Activated naive CD4-positive, alpha-beta T cell treated with anti-CD3 and anti-CD28 coated beads, Interleukin-2, amount 50 U/mL, for 24 hours (primary cell): ENCODE data around the gene DUSP10.
A peak's percentile ranks its signal among the peaks of the same experiment; 100 is the strongest.

ENCODE experiments used
- H3K27ac Mint-ChIP-seq: one replicate; pipeline ENCODE4 v1.8.0; 2021; ENCODE audit warnings: mild to moderate bottlenecking, mixed read lengths
- H3K27me3 Mint-ChIP-seq: one replicate; pipeline ENCODE4 v1.8.0; 2021; ENCODE audit warnings: mixed read lengths
- H3K36me3 Mint-ChIP-seq: one replicate; pipeline ENCODE4 v1.8.0; 2021; ENCODE audit warnings: mixed read lengths
- H3K4me1 Mint-ChIP-seq: one replicate; pipeline ENCODE4 v1.8.0; 2021; ENCODE audit warnings: mixed read lengths
- H3K4me3 Mint-ChIP-seq: one replicate; pipeline ENCODE4 v1.8.0; 2021; ENCODE audit warnings: mild to moderate bottlenecking, mixed read lengths
- H3K9me3 Mint-ChIP-seq: one replicate; pipeline ENCODE4 v1.8.0; 2021; ENCODE audit warnings: mixed read lengths

DUSP10 gene

GRCh38 chr1:221714227-221715152 is 27.4 kb downstream of the DUSP10 start:
- peaks cover 3% of the 10 kb centered on the region for H3K36me3 Mint-ChIP-seq
- H3K27me3 Mint-ChIP-seq = no peaks in the 10 kb centered on the region
- H3K4me1 Mint-ChIP-seq = peaks cover 74% of the 10 kb centered on the region
- no peak overlapping the region for H3K27ac Mint-ChIP-seq
- no peaks in the 10 kb centered on the region for H3K9me3 Mint-ChIP-seq
- no peak overlapping the region for H3K4me3 Mint-ChIP-seq

GRCh38 chr1:221712776-221713431 is 29.0 kb downstream of the DUSP10 start:
- Mint-ChIP-seq H3K36me3 (peaks cover 3% of the 10 kb centered on the region), H3K4me3 (peak overlapping the region; percentile 43), H3K27me3 (no peaks in the 10 kb centered on the region), H3K27ac (peak overlapping the region; percentile 60), H3K4me1 (peaks cover 84% of the 10 kb centered on the region), H3K9me3 (no peaks in the 10 kb centered on the region)

- Mint-ChIP-seq H3K27me3 (no peaks in the 10 kb centered on the region), H3K9me3 (no peaks in the 10 kb centered on the region), H3K4me1 (peaks cover 86% of the 10 kb centered on the region), H3K36me3 (peaks cover 3% of the 10 kb centered on the region), H3K27ac (peak overlapping the region; percentile 59), H3K4me3 (peak overlapping the region; percentile 43)
Observed at GRCh38 chr1:221712198-221712684, 29.6 kb downstream of the DUSP10 start.

GRCh38 chr1:221711656-221712055 is 30.2 kb downstream of the DUSP10 start:
- Mint-ChIP-seq H3K9me3 (no peaks in the 10 kb centered on the region), H3K27ac (no peak overlapping the region), H3K4me3 (no peak overlapping the region), H3K4me1 (peaks cover 83% of the 10 kb centered on the region), H3K27me3 (no peaks in the 10 kb centered on the region), H3K36me3 (no peaks in the 10 kb centered on the region)

- H3K27me3 Mint-ChIP-seq = no peaks in the 10 kb centered on the region
Observed at GRCh38 chr1:221711063-221711577, 30.8 kb downstream of the DUSP10 start.

GRCh38 chr1:221709854-221710253 is 32.0 kb downstream of the DUSP10 start:
- H3K36me3 Mint-ChIP-seq = peaks cover 4% of the 10 kb centered on the region
- peaks cover 66% of the 10 kb centered on the region for H3K4me1 Mint-ChIP-seq
- no peaks in the 10 kb centered on the region for H3K27me3 Mint-ChIP-seq
- no peaks in the 10 kb centered on the region for H3K9me3 Mint-ChIP-seq
- H3K27ac Mint-ChIP-seq = no peak overlapping the region
- H3K4me3 Mint-ChIP-seq = no peak overlapping the region

More at GRCh38 chr1:221711063-221711577, 30.8 kb downstream of the DUSP10 start:
- Mint-ChIP-seq H3K27ac (no peak overlapping the region), H3K9me3 (no peaks in the 10 kb centered on the region), H3K4me1 (peaks cover 77% of the 10 kb centered on the region), H3K4me3 (no peak overlapping the region), H3K36me3 (no peaks in the 10 kb centered on the region)

GRCh38 chr1:221708987-221709386 is 32.9 kb downstream of the DUSP10 start:
- Mint-ChIP-seq H3K9me3 (no peaks in the 10 kb centered on the region), H3K27ac (peak overlapping the region; percentile 59), H3K36me3 (peaks cover 7% of the 10 kb centered on the region), H3K27me3 (no peaks in the 10 kb centered on the region), H3K4me1 (peaks cover 57% of the 10 kb centered on the region), H3K4me3 (no peak overlapping the region)

- H3K27ac Mint-ChIP-seq = peak overlapping the region; percentile 59
- no peak overlapping the region for H3K4me3 Mint-ChIP-seq
- no peaks in the 10 kb centered on the region for H3K27me3 Mint-ChIP-seq
- H3K36me3 Mint-ChIP-seq = peaks cover 9% of the 10 kb centered on the region
- no peaks in the 10 kb centered on the region for H3K9me3 Mint-ChIP-seq
- peaks cover 50% of the 10 kb centered on the region for H3K4me1 Mint-ChIP-seq
Observed at GRCh38 chr1:221708076-221708571, 33.8 kb downstream of the DUSP10 start.

- Mint-ChIP-seq H3K27ac (no peak overlapping the region), H3K27me3 (no peaks in the 10 kb centered on the region), H3K36me3 (peaks cover 14% of the 10 kb centered on the region), H3K4me3 (no peak overlapping the region), H3K4me1 (peaks cover 39% of the 10 kb centered on the region), H3K9me3 (no peaks in the 10 kb centered on the region)
Observed at GRCh38 chr1:221706876-221707582, 34.9 kb downstream of the DUSP10 start.

- Mint-ChIP-seq H3K27ac (no peak overlapping the region), H3K4me3 (no peak overlapping the region), H3K4me1 (peaks cover 36% of the 10 kb centered on the region), H3K36me3 (peaks cover 19% of the 10 kb centered on the region), H3K27me3 (no peaks in the 10 kb centered on the region), H3K9me3 (no peaks in the 10 kb centered on the region)
Observed at GRCh38 chr1:221706191-221706590, 35.7 kb downstream of the DUSP10 start.

- Mint-ChIP-seq H3K4me3 (no peak overlapping the region), H3K4me1 (peaks cover 23% of the 10 kb centered on the region), H3K36me3 (peaks cover 19% of the 10 kb centered on the region), H3K27ac (no peak overlapping the region), H3K27me3 (no peaks in the 10 kb centered on the region), H3K9me3 (no peaks in the 10 kb centered on the region)
Observed at GRCh38 chr1:221704306-221704705, 37.6 kb downstream of the DUSP10 start.

GRCh38 chr1:221701570-221702186 is 40.2 kb downstream of the DUSP10 start:
- no peak overlapping the region for H3K27ac Mint-ChIP-seq
- H3K4me1 Mint-ChIP-seq = peaks cover 16% of the 10 kb centered on the region
- H3K36me3 Mint-ChIP-seq = peaks cover 19% of the 10 kb centered on the region

GRCh38 chr1:221700948-221701347 is 40.9 kb downstream of the DUSP10 start:
- no peaks in the 10 kb centered on the region for H3K9me3 Mint-ChIP-seq
- H3K27me3 Mint-ChIP-seq = no peaks in the 10 kb centered on the region
- H3K4me1 Mint-ChIP-seq = peaks cover 16% of the 10 kb centered on the region
- no peak overlapping the region for H3K27ac Mint-ChIP-seq
- H3K4me3 Mint-ChIP-seq = no peak overlapping the region
- H3K36me3 Mint-ChIP-seq = peaks cover 19% of the 10 kb centered on the region

More at GRCh38 chr1:221701570-221702186, 40.2 kb downstream of the DUSP10 start:
- Mint-ChIP-seq H3K9me3 (no peaks in the 10 kb centered on the region), H3K27me3 (no peaks in the 10 kb centered on the region), H3K4me3 (no peak overlapping the region)

GRCh38 chr1:221700536-221700935 is 41.4 kb downstream of the DUSP10 start:
- no peak overlapping the region for H3K27ac Mint-ChIP-seq

More at GRCh38 chr1:221700536-221700935, 41.4 kb downstream of the DUSP10 start:
- no peak overlapping the region for H3K4me3 Mint-ChIP-seq
- peaks cover 17% of the 10 kb centered on the region for H3K36me3 Mint-ChIP-seq
- H3K27me3 Mint-ChIP-seq = no peaks in the 10 kb centered on the region
- peaks cover 16% of the 10 kb centered on the region for H3K4me1 Mint-ChIP-seq
- no peaks in the 10 kb centered on the region for H3K9me3 Mint-ChIP-seq
